Natural killer cell treated with Interleukin-12 subunit alpha and Interleukin-12 subunit beta and Interleukin-15 and Interleukin-18, amount 100 ng/mL, for 72 hours (primary cell): ENCODE data around the gene AFP. TPM values are rescaled to one million over a fixed set of nuclear protein-coding genes. Genes with fewer than 3 reads are reported as not detected.
A peak's percentile ranks its signal among the peaks of the same experiment; 100 is the strongest.

Source experiments
- ATAC-seq, 2 donors: fragments of 150-1000 bp; cut with Tn5 transposase in 1 of 2; sonication (Bioruptor Pico), chemical (Tn5 transposase) in 1 of 2; 2 replicates each; pipeline ENCODE4 v1.10.0; 2021
- DNase-seq: peaks from one replicate; pipeline ENCODE4 v3.0.0; 2022; ENCODE audit warnings: low spot score
- H3K27ac Mint-ChIP-seq, 2 donors: 1 replicate in 1 of 2; 2 replicates in 1 of 2; pipeline ENCODE4 v1.8.0; 2022; ENCODE audit warnings: mixed read lengths in 2 of 2, mild to moderate bottlenecking in 1 of 2, moderate library complexity in 1 of 2
- H3K27me3 Mint-ChIP-seq, 2 donors: 1 replicate in 1 of 2; 2 replicates in 1 of 2; pipeline ENCODE4 v1.8.0; 2022; ENCODE audit warnings: mixed read lengths in 2 of 2
- H3K36me3 Mint-ChIP-seq: one replicate; pipeline ENCODE4 v1.8.0; 2022; ENCODE audit warnings: mixed read lengths
- H3K4me1 Mint-ChIP-seq, 2 donors: 1 replicate in 1 of 2; 2 replicates in 1 of 2; pipeline ENCODE4 v1.8.0; 2022; ENCODE audit warnings: low read depth in 2 of 2, mixed read lengths in 2 of 2, mild to moderate bottlenecking in 1 of 2
- H3K4me3 Mint-ChIP-seq: one replicate; pipeline ENCODE4 v1.8.0; 2022; ENCODE audit warnings: mixed read lengths
- H3K9me3 Mint-ChIP-seq: 2 replicates; pipeline ENCODE4 v1.8.0; 2022; ENCODE audit warnings: mixed read lengths
- total RNA-seq, 2 donors: library from RNA; stranded (reverse); gene quantifications; one replicate each; pipeline ENCODE4 v1.2.3, GENCODE V29; 2022

The AFP gene
- total RNA-seq, 2 donors from 2014 or later: not detected

GRCh38 chr4:73451404-73451803, 15.4 kb downstream of the AFP start:
- peaks cover 0 to 5% of the 10 kb centered on the region in 2 donors for H3K27me3 Mint-ChIP-seq

GRCh38 chr4:73451981-73452747, 16.1 kb downstream of the AFP start:
- Mint-ChIP-seq H3K27me3 (peaks cover 0 to 7% of the 10 kb centered on the region in 2 donors), H3K27ac (no peak overlapping the region), H3K9me3 (peaks cover 4% of the 10 kb centered on the region), H3K4me1 (no peaks in the 10 kb centered on the region), H3K4me3 (no peak overlapping the region), H3K36me3 (no peaks in the 10 kb centered on the region)
- ATAC-seq (no peak), DNase-seq (no peak)

More at GRCh38 chr4:73451404-73451803, 15.4 kb downstream of the AFP start:
- Mint-ChIP-seq H3K27ac (no peak overlapping the region), H3K36me3 (no peaks in the 10 kb centered on the region), H3K4me3 (no peak overlapping the region), H3K9me3 (peaks cover 3% of the 10 kb centered on the region), H3K4me1 (no peaks in the 10 kb centered on the region)
- no peak for DNase-seq
- no peak for ATAC-seq

- Mint-ChIP-seq H3K4me1 (no peaks in the 10 kb centered on the region), H3K27ac (no peak overlapping the region), H3K9me3 (peaks cover 8% of the 10 kb centered on the region), H3K27me3 (peaks cover 0 to 7% of the 10 kb centered on the region in 2 donors), H3K4me3 (no peak overlapping the region), H3K36me3 (no peaks in the 10 kb centered on the region)
- ATAC-seq (no peak), DNase-seq (no peak)
Observed at GRCh38 chr4:73452953-73453700, 17.1 kb downstream of the AFP start.

- Mint-ChIP-seq H3K4me3 (no peak overlapping the region), H3K9me3 (peaks cover 11% of the 10 kb centered on the region), H3K4me1 (no peaks in the 10 kb centered on the region), H3K27me3 (peaks cover 0 to 7% of the 10 kb centered on the region in 2 donors), H3K36me3 (no peaks in the 10 kb centered on the region), H3K27ac (no peak overlapping the region)
- DNase-seq: no peak
- ATAC-seq: no peak
Observed at GRCh38 chr4:73453701-73454005, 17.6 kb downstream of the AFP start.

- peaks cover 12% of the 10 kb centered on the region for H3K9me3 Mint-ChIP-seq
- H3K27me3 Mint-ChIP-seq: peaks cover 0 to 7% of the 10 kb centered on the region in 2 donors
- ATAC-seq: no peak
- H3K4me1 Mint-ChIP-seq: no peaks in the 10 kb centered on the region
- H3K4me3 Mint-ChIP-seq: no peak overlapping the region
- no peak for DNase-seq
- H3K36me3 Mint-ChIP-seq: no peaks in the 10 kb centered on the region
- H3K27ac Mint-ChIP-seq: no peak overlapping the region
Observed at GRCh38 chr4:73454920-73455319, 18.9 kb downstream of the AFP start.

- Mint-ChIP-seq H3K9me3 (peaks cover 15% of the 10 kb centered on the region), H3K27ac (no peak overlapping the region)
- no peak for DNase-seq
Observed at GRCh38 chr4:73456177-73457022, 20.4 kb downstream of the AFP start.

GRCh38 chr4:73458184-73459047, 22.4 kb downstream of the AFP start:
- Mint-ChIP-seq H3K4me1 (no peaks in the 10 kb centered on the region), H3K4me3 (no peak overlapping the region), H3K27ac (no peak overlapping the region), H3K36me3 (no peaks in the 10 kb centered on the region), H3K9me3 (peaks cover 19% of the 10 kb centered on the region), H3K27me3 (peaks cover 0 to 7% of the 10 kb centered on the region in 2 donors)
- DNase-seq (no peak), ATAC-seq (no peak)

More at GRCh38 chr4:73456177-73457022, 20.4 kb downstream of the AFP start:
- no peak for ATAC-seq
- H3K36me3 Mint-ChIP-seq: no peaks in the 10 kb centered on the region
- no peak overlapping the region for H3K4me3 Mint-ChIP-seq
- no peaks in the 10 kb centered on the region for H3K4me1 Mint-ChIP-seq
- H3K27me3 Mint-ChIP-seq: peaks cover 0 to 7% of the 10 kb centered on the region in 2 donors

- no peaks in the 10 kb centered on the region for H3K36me3 Mint-ChIP-seq
- no peaks in the 10 kb centered on the region for H3K4me1 Mint-ChIP-seq
- ATAC-seq (no peak), DNase-seq (no peak)
- H3K9me3 Mint-ChIP-seq: peaks cover 19% of the 10 kb centered on the region
- no peak overlapping the region for H3K4me3 Mint-ChIP-seq
- peaks cover 0 to 7% of the 10 kb centered on the region in 2 donors for H3K27me3 Mint-ChIP-seq
- H3K27ac Mint-ChIP-seq: no peak overlapping the region
Observed at GRCh38 chr4:73459048-73459421, 23.0 kb downstream of the AFP start.

GRCh38 chr4:73460913-73461522, 25.0 kb downstream of the AFP start:
- Mint-ChIP-seq H3K4me1 (no peaks in the 10 kb centered on the region), H3K36me3 (no peaks in the 10 kb centered on the region), H3K27ac (no peak overlapping the region), H3K9me3 (peaks cover 19% of the 10 kb centered on the region), H3K27me3 (peaks cover 0 to 6% of the 10 kb centered on the region in 2 donors), H3K4me3 (no peak overlapping the region)
- DNase-seq (no peak), ATAC-seq (no peak)

GRCh38 chr4:73468170-73468569, 32.1 kb downstream of the AFP start:
- Mint-ChIP-seq H3K27ac (no peak overlapping the region), H3K9me3 (peaks cover 10% of the 10 kb centered on the region), H3K27me3 (peaks cover 0 to 9% of the 10 kb centered on the region in 2 donors), H3K4me3 (no peak overlapping the region), H3K4me1 (no peaks in the 10 kb centered on the region), H3K36me3 (peaks cover 16% of the 10 kb centered on the region)
- no peak for DNase-seq
- ATAC-seq: no peak

- Mint-ChIP-seq H3K4me3 (no peak overlapping the region), H3K36me3 (peaks cover 17% of the 10 kb centered on the region), H3K9me3 (peaks cover 12% of the 10 kb centered on the region), H3K4me1 (no peaks in the 10 kb centered on the region), H3K27me3 (peaks cover 0 to 14% of the 10 kb centered on the region in 2 donors), H3K27ac (no peak overlapping the region)
- ATAC-seq (no peak), DNase-seq (no peak)
Observed at GRCh38 chr4:73470728-73471127, 34.7 kb downstream of the AFP start.

- Mint-ChIP-seq H3K4me3 (no peak overlapping the region), H3K9me3 (peaks cover 6% of the 10 kb centered on the region), H3K27ac (no peak overlapping the region), H3K4me1 (no peaks in the 10 kb centered on the region), H3K27me3 (peaks cover 0 to 6% of the 10 kb centered on the region in 2 donors), H3K36me3 (peaks cover 10% of the 10 kb centered on the region)
- ATAC-seq (peak; percentile 38 to 40), DNase-seq (no peak)
Observed at GRCh38 chr4:73477176-73477575, 41.2 kb downstream of the AFP start.

GRCh38 chr4:73479323-73479722, 43.3 kb downstream of the AFP start:
- ATAC-seq (no peak), DNase-seq (no peak)
- Mint-ChIP-seq H3K27me3 (no peaks in the 10 kb centered on the region), H3K4me3 (no peak overlapping the region), H3K27ac (no peak overlapping the region), H3K4me1 (no peaks in the 10 kb centered on the region), H3K36me3 (no peaks in the 10 kb centered on the region), H3K9me3 (peaks cover 4% of the 10 kb centered on the region)
